ENCODE results near the gene STX7.

Gene STX7

DNA sequence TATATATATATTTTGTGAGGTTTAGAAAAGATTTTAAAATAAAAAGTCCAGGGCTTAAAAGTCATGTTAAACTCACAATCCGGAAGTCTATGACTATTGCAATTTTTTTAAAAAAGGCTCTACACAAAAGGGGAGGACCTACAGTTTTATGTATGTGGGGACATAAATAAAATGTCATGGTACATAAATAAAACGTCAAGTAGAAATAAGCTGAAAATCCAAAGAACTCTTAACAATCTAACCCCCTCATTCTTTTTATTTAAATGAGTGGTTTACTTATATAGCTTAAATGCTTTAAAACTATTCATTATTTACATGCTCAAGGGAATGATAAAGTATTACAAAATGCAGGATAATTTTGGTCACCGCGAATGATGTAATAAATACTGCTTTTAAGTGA, 36.2 kb downstream of the STX7 start:
- DNase-seq (ENCODE audit: low read depth), result no peak

DNA sequence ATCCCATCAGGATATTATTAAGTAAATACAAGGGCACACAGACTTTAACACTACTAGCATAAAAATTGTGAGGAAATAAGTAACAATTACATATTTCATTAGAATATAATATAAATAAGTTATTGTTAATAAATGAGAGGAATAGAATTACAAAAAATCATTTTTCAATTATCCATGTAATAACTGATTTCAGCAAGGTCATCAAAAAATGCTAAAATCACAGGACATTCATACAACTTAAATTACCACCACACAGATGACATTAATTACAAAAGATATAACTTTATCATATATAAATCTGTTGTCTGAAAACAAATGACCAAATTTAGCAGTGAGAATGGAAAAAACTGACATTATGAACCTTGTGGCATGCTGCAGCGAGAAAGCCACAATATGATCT, 37.0 kb downstream of the STX7 start:
- no peak for DNase-seq (ENCODE audit: low read depth)

DNA sequence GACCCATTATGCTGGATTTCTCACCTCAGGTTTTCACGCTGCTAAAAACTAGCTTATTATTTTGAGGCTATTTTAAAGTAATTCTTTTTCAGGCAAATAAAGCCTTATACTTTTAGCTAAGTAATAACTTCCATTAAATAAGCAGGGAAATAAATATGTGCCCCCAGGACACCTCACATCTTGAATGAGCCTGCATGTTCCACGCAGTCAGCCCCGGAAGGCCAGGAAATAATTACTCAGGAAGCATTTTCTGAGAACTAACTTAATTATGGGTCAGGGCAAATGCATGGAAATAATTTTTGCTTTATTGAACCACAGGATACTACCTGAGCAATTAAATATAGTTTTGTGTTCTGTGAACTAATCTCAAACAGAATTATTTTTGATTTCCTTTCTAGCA, 41.1 kb downstream of the STX7 start:
- no peak for DNase-seq (ENCODE audit: low read depth)

DNA sequence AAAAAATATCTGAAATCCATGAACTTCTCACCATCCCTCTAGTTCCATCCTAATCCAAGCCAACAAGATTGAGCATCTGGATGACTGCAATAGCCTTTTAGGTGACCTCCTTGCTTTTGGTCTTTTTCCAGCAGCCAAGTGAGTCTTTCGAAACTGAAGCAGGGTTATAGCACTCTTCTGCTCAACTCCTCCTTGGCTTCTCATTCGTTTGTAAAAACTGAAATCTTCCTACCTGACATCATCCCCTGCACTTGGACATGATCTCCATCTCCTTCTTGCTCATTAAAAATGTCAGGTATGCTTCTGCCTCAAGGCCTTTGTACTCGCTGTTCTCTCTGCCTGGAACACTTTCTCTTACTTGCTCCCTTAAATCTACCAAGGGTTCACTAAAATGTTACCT, 46.0 kb downstream of the STX7 start:
- DNase-seq (ENCODE audit: low read depth), result peak; percentile 17

DNA sequence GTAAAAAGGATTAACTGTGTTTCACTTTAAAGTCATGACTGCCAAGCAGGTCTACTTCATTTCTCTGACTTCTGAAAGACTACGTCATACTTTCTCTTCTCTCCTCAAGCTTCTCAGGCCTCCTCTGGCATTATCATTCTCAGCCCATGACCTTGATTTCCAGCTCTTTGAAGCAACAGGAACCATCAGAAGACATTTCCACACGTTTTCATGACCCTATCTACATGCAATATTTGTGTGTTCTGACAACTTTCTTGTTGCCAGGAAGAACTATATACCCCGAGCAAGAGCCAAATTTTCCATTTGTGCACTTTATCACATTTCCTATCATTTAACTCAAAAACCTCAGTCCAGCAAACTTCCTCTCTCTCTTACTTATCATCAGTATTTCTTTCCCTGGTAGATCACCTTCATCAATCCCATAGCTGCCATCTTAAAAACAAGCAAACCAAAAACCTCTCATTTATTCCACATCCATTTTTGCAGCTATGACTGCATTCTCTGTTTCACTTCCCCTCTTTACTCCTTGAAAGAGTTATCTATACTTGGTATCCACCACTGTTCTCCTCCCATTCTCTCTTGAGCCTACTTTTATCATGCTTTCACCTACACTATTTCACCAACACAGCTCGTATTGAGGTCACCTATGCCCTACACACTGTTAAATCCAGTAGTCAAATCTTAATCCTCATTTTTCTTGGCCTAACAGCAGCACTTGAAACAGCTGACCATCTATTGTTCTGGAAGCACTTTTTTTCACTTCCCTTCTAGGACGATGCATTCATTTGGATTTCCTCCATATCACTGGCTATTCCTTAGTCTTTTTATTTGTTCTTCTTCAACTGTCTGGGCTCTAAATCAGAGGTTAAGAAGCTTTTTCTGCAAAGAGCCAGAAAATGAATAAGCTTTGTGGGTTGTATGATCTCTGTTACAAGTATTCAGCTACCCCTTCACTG, 47.1 kb downstream of the STX7 start:
- no peak for DNase-seq (ENCODE audit: low read depth)

DNA sequence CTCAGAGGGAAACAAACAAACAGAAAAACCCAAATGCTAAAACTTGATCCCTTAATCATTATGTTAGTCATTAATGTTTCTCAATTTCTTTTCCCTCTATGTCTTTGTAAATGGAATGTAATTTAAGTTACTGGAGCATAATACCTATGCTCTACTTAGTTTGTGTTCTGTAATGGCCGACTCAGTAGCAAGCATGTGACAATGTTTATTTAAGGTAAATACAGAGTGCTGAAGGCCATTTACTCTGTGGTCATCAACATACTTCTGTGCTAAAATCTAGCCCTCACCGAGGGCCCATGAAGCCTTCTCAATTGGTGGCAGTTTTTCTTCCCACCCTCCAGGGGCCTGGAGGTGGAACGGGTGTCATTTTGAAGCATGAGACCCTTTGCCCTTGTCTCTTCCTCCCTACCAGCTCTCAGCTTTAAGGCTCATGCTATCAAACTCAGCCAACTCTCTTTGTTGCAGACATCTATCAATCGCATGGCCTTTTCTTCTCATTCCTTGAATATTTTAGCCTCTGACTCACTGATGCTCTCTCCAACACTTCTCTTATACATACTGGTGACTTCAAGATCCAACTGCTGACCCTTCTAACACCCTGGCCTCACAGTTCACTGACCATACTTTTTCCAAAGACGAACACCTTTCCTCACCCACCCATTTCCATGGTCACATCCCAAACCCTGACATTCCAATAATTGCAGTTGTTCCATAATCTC, 48.2 kb downstream of the STX7 start:
- no peak for DNase-seq (ENCODE audit: low read depth)

DNA sequence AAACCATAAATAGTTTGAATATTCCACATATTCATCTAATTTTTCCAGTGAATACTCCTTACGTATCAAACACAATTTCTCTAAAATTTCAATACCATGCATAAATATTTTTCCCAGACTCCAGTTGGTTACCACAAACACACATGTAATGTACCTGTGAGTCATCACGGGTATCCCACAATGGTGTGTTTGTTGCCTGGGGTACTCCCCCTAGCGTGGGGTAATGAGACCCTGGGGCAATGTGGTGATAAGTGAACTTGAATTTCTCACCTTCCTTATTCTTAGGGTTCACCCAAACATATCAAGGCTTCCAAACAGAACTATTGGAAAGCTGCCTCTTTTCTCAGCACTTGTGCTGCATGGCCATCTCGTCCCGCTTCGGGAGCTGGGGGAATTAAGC, 51.0 kb downstream of the STX7 start:
- DNase-seq (ENCODE audit: low read depth), result no peak

DNA sequence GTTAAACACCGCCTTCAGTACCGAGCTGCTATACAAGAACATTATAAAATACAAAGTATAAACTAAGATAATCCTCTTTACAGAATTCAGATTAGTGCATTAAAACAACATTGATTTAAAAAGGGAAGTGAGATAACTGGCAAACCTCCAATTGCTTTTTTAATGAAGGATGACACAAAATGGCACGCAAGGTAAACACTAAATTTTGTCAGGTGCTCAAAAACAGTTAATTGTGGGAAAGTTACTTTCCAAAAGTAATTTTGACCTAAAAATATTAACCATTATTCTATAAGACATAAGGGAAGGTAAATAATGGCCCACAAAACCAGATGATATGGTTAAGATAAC, 53.3 kb downstream of the STX7 start:
- no peak for DNase-seq (ENCODE audit: low read depth)

DNA sequence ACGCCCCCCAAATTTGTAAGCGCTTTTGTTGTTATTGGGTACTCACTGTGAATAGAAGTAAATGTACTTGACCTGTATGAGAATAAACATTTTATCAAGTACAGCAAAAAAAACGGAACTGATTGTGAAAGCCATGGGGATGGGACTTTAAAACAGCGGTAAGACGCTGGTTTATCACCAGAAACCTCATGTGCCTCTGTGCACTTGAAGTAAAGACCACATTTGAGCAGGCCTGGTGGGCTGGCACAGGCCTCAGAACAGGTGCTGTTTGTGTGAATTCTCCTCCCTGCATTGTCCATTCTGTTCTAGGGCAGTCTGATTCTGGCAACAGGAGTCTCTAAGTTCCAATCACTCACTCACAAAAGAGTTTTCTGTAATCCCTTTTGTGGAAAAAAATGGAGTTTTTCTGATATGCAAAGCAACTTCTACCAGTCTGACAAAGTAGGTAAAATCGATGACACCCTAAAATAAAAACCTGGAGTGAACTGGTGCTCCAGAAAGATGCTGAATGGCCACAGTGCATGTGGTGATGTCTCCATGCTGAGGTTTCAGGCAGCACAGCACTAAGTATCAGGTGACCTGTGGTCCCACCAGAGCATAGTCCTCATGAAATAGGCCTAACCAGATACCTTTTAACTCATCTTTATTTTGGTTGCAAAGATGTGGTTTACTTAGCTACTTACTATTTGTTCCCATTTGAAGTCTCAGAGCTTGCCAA, 53.9 kb downstream of the STX7 start:
- no peak for DNase-seq (ENCODE audit: low read depth)

DNA sequence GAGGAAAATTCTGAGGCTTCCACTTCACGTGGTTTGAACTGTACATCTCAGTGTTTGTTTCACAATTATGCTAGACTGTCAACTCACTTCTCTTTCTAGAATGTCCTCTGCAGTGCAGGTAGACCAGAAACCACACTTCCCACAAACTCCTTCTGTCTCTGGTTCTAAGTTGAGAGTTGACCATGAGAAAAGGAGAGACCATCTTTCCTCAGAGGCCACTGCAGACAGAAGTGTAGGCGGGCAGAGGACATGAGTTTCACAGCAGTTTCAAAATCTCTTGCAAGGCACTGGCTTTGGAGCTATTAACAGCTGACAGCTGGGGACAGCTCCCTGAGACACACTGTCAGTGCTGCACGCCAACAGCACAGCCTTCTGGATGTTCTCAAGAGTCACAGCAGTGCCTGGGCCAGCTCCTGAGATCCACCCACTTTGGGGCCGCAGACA, 56.2 kb downstream of the STX7 start:
- DNase-seq (ENCODE audit: low read depth), result no peak

DNA sequence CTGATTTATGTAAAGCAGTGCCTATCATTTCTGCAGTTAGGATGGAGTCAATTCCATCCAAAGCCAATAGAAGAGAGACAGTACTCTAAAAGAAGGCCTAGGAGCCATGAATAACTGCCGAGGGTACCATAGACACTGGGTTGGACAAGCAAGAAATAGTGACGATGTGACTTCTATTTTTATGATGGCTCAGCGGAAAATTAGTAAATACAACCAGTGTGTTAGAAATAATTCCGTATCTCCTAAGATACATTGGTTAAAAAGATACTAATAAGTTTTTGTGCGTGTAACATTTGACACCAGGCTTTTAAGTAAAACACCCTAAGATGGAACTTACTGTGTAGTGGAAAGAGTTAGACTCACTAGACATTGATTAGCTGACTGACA, 66.1 kb downstream of the STX7 start:
- DNase-seq (ENCODE audit: low read depth), result no peak

DNA sequence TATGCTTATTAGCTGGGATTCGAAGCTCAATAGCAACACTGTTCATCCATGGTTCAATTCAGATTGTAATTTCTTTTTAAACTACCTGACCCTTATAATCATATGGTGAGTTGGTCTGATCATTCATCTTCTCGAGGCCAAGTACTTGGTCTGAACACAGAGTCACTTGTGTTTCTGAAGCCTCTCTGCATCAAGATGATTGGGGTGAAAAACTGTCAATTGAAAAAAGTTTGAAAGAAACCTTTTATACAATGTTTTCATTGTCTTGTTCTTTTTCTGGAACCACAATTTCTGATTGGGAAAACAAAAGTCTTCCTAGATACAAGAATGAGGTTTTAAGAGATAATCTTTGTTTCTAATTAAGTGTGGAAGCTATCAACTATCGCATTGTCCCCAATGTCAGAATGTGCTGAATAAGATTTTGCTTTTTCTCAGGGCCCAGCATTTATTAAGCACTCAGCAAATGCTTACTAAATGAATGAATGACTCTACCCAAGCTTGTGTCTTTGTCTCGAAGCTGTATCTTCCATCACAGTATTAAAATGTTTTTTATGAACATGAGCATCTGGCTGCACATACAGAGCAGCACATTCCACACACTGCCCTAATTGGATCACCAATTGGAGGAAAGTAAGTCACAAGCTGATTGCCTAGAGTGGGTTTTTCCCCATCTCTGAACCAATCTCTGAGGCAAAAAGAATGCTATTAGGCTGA, 66.6 kb downstream of the STX7 start:
- DNase-seq (ENCODE audit: low read depth), result no peak

DNA sequence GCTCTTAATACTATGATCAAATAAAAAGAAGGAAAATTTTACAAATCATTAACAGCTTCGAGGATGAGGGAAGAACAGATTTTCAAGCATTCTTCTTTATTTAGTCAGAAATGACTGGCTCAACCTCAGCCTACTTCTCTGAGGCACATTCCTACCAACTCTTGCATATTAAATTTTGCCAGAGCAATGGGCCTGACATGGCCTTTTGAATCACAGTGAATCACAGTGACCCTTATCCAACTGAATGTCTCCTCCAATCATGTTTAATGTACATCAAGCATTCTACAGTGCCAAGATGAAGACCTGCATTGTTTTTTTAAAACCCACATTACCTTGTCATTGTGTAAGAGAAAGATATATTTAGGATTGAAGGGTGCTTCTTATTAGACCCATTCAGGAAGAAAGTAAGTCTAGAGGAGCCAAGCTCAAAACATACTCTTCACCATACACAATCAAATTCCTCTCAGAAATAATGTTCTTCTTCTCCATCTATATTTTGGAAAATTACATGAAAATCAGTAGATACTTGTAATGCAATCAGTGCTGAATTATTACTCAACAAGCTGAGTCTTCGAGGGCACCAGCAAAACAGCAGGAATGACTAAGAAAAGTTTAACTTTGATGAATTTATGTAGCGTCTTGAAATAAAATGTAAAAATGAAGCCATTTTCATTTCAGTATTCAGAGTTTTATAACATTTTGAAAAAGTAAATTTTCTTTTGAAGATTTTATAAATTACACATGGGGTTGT, 67.5 kb downstream of the STX7 start:
- peak; percentile 65 for DNase-seq (ENCODE audit: low read depth)

DNA sequence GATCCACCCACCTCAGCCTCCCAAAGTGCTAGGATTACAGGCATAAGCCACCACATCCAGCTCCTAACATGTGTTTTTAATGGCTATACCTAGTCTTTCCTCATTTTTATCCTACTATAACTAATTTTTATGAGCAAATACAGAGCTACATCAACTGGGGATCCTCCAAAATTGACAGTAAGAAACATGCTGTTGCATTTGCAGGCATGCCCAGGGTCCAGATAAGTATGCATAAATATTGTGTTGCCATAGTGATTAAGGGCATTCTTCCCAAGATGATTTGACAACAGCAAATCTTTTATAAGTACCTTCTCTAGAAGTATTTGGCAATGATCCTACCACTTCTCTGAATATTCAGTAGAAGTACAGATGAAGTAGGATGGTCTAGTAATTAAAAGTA, 69.7 kb downstream of the STX7 start:
- no peak for DNase-seq (ENCODE audit: low read depth)

DNA sequence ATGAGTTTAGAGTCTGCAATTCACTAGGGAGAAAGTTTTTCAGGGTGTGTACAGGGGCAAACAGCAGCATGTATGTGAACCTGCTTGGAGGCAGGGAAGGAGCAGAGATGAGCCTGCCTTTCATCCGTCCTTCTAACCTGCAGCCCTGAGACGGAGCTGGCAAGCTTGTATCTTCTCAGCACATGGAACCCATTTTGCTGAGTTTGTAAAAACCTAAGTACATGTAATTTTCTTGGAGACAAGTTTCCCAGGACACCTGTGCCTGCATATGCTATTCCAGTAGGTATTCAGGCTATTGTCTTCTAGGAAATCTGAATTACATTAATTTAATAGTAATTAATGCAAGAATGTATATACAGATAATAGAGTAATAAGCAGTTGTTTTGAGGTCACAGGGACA, 82.8 kb downstream of the STX7 start:
- DNase-seq (ENCODE audit: low read depth), result no peak

DNA sequence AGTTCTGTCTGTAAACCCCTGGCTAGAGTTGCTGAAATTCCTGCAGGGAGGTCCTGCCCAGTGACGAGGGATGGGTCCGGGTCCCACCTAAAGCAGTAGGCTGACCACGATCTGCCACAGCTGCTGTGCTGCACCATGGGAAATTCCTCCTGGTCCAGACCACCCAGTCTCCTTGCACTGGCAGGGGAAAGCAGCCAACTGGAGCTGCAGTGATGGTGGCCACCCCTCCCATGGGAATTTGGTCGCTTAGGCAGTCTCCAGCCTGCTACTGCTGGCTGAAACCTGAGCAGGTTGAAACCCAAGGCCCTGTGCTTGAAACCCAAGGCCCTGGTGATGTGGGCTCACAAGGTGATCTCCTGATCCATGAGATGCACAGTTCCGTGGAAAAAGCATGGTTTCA, 87.7 kb downstream of the STX7 start:
- no peak for DNase-seq (ENCODE audit: low read depth)

DNA sequence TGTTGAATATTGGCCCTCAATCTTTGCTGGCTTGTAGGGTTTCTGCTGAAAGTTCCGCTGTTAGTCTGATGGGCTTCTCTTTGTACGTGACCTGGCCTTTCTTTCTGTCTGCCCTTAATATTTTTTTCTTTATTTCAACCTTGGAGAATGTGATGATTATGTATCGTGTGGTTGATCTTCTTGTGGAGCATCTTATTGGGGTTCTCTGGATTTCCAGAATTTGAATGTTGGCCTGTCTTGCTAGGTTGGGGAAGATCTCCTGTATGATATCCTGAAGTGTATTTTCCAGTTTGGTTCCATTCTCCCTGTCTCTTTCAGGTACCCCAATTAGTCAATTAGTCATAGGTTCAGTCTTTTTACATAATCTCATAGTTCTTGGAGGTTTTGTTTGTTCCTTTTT, 89.1 kb downstream of the STX7 start:
- no peak for DNase-seq (ENCODE audit: low read depth)

DNA sequence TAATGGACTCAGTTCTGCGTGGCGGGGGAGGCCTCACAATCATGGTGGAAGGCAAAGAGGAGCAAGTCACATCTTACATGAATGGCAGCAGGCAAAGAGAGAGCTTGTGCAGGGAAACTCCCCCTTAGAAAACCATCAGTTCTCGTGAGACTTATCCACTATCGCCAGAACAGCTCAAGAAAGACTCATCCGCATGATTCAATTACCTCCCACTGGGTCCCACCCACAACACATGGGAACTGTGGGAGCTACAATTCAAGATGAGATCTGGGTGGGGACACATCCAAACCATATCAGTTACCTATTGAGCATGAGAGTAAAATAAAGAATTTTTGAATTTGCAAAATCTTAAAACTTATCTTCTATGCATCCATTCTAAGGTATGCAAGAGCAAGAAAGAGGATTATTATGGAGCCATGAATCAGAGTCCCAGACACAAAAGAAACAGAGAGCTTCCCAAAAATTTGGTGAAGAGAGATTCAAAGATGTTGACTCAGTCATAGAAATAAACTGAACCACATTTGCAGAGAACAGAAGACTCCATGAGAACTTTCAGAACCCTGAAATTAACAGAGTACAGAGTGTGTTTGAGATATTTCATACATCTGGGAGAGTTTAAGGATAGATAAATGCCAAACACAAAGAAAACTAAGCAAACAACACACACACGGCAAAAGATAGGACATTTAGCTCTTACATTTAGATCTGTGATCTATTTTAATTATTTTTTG, 94.5 kb downstream of the STX7 start:
- DNase-seq (ENCODE audit: low read depth), result no peak

DNA sequence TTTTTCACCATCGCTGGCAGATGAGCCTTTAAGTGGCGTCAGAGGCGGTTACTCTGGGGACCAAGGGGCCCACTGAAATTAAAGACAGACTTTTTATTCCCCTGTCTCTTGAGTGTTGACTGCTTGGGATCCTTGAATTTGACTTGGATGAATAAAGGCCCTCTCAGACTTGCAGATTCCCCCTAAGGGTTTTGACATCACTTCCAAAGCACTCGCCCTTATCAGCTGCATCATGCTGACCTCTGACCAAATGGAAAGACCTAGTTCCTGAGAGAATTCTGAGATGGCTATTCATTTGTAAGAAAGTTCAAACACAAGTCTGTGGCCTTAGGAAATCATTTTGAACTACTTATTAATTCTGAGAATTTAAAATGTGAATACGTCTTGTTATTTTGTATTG, 98.2 kb downstream of the STX7 start:
- DNase-seq (ENCODE audit: low read depth), result no peak

DNA sequence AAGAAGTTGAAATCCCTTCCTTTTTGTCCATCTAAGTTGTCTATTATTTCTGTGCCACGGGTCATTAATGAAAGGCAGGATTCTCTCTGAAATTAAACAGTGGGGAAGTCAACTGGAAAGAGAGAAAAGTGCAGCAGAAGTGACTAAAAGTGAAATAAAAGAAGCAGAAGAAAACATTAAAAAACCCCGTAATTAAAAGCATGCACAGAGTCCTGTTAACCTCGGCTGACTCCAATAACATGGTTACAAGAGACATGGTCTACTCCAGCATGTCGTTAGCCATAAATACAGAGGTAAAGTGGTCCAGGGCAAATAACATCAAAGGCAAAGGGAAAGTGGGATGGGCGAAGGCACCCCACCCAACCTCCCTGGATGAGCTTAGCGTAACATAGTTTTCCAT, 98.6 kb downstream of the STX7 start:
- DNase-seq (ENCODE audit: low read depth), result no peak

DNA sequence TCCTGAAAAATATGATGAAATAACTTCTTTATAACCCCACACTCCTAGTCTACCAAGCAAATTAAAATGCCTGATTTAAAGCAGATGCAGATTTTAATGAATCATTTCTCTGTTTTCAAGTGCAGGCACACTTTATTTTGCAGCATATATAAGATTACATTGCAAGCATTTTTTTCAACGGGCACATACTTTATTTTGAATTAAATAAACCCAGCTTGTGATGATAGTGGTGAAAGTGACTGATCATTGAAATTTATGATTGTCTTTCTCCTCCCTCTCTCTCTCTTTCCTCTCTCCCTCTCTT, 99.5 kb downstream of the STX7 start:
- no peak for DNase-seq (ENCODE audit: low read depth)

Measured in non-pigmented ciliary epithelial cell (primary cell).